HEK293 (cell line): ENCODE results near the gene PERM1.

Experiments
- KLF10 ChIP-seq: fragments of 450-650 bp; IDR thresholded peaks from 2 replicates; pipeline ENCODE4 v1.5.1; 2018; ENCODE audit warnings: missing biosample characterization, mild to moderate bottlenecking, missing genetic modification characterization
- MYNN ChIP-seq: fragments of 450-650 bp; formaldehyde crosslinking; IDR thresholded peaks from 2 replicates; pipeline ENCODE4 v1.5.1; 2016; ENCODE audit warnings: missing biosample characterization, missing genetic modification characterization, borderline replicate concordance
- YY1 ChIP-seq: fragments of 450-650 bp; formaldehyde crosslinking; IDR thresholded peaks from 2 replicates; pipeline ENCODE4 v1.5.1; 2018; ENCODE audit warnings: missing biosample characterization, missing genetic modification characterization
- ZNF132 ChIP-seq: fragments of 450-650 bp; formaldehyde crosslinking; IDR thresholded peaks from 2 replicates; pipeline ENCODE4 v1.5.1; 2017; ENCODE audit warnings: missing biosample characterization, missing genetic modification characterization, borderline replicate concordance
- ZNF239 ChIP-seq: fragments of 450-650 bp; formaldehyde crosslinking; IDR thresholded peaks from 2 replicates; pipeline ENCODE4 v1.5.1; 2016; ENCODE audit warnings: missing biosample characterization, missing genetic modification characterization
- ZNF274 ChIP-seq, 2 experiments: fragments of 200-500 bp in 1 of 2; fragments of 450-650 bp in 1 of 2; sonication (Bioruptor generic) in 1 of 2; formaldehyde crosslinking in 1 of 2; IDR thresholded peaks; 2 replicates each; pipeline versions ENCODE4 v1.5.1 to v1.6.1; 2014 to 2016; ENCODE audit warnings: borderline replicate concordance in 1 of 2, inconsistent platforms in 1 of 2, low read length in 1 of 2, missing biosample characterization in 1 of 2, missing genetic modification characterization in 1 of 2
- ZNF544 ChIP-seq: fragments of 450-650 bp; formaldehyde crosslinking; IDR thresholded peaks from 2 replicates; pipeline ENCODE4 v1.5.0; 2017; ENCODE audit warnings: missing biosample characterization, missing genetic modification characterization
- ZNF561 ChIP-seq: fragments of 450-650 bp; IDR thresholded peaks from 2 replicates; pipeline ENCODE4 v1.5.1; 2018; ENCODE audit warnings: missing biosample characterization, missing genetic modification characterization, borderline replicate concordance
- ZNF76 ChIP-seq: fragments of 450-650 bp; formaldehyde crosslinking; IDR thresholded peaks from 2 replicates; pipeline ENCODE4; 2016; ENCODE audit warnings: low read depth, missing biosample characterization, missing genetic modification characterization, borderline replicate concordance
- TF ChIP-seq, protein P1 (sequence below): fragments of 450-650 bp; formaldehyde crosslinking; IDR thresholded peaks from 2 replicates; pipeline ENCODE4 v1.5.1; 2016; ENCODE audit warnings: missing biosample characterization, missing genetic modification characterization
- TF ChIP-seq, protein P2 (sequence below): fragments of 450-650 bp; IDR thresholded peaks from 2 replicates; pipeline ENCODE4 v1.5.1; 2018; ENCODE audit warnings: missing biosample characterization, missing genetic modification characterization
- TF ChIP-seq, protein P3 (sequence below): fragments of 450-650 bp; formaldehyde crosslinking; IDR thresholded peaks from 2 replicates; pipeline ENCODE4 v1.5.1; 2016; ENCODE audit warnings: missing biosample characterization, missing genetic modification characterization

DNA sequence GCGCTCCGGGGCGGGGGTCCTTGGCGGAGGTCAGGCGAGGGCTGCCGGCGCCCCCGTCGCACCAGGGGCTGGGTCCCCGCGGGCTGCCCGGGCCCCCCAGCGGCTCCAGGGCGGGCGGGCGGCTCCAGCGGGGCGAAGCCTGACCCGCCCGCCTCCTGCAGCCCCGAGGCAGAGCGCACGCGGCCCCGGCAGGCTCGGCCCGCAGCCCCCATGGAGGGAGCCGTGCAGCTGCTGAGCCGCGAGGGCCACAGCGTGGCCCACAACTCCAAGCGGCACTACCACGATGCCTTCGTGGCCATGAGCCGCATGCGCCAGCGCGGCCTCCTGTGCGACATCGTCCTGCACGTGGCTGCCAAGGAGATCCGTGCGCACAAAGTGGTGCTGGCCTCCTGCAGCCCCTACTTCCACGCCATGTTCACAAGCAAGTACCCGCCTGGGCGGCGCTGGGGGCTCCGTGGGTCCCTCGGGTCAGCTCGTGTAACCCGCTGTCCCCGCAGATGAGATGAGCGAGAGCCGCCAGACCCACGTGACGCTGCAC, 20.7 kb downstream of the PERM1 start:
- TF ChIP-seq, protein P1, sequence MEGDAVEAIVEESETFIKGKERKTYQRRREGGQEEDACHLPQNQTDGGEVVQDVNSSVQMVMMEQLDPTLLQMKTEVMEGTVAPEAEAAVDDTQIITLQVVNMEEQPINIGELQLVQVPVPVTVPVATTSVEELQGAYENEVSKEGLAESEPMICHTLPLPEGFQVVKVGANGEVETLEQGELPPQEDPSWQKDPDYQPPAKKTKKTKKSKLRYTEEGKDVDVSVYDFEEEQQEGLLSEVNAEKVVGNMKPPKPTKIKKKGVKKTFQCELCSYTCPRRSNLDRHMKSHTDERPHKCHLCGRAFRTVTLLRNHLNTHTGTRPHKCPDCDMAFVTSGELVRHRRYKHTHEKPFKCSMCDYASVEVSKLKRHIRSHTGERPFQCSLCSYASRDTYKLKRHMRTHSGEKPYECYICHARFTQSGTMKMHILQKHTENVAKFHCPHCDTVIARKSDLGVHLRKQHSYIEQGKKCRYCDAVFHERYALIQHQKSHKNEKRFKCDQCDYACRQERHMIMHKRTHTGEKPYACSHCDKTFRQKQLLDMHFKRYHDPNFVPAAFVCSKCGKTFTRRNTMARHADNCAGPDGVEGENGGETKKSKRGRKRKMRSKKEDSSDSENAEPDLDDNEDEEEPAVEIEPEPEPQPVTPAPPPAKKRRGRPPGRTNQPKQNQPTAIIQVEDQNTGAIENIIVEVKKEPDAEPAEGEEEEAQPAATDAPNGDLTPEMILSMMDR (tag by site-specific recombination): no peak
- TF ChIP-seq ZNF239 (tag by site-specific recombination) (no peak), ZNF274 (IDR thresholded peaks at IDR 0.05; ENCODE audit: low read length) (no peak), ZNF274 (tag by site-specific recombination; IDR thresholded peaks at IDR 0.05; ENCODE audit: borderline replicate concordance) (no peak), KLF10 (tag by site-specific recombination) (no peak), MYNN (tag by site-specific recombination) (no peak), YY1 (tag by site-specific recombination) (no peak), ZNF544 (tag by site-specific recombination) (no peak), ZNF132 (tag by site-specific recombination) (no peak), ZNF561 (tag by site-specific recombination) (no peak), ZNF76 (tag by site-specific recombination) (0 out of 2 replicates have a peak, but pooled peaks have one; percentile 29)
- TF ChIP-seq, protein P2, sequence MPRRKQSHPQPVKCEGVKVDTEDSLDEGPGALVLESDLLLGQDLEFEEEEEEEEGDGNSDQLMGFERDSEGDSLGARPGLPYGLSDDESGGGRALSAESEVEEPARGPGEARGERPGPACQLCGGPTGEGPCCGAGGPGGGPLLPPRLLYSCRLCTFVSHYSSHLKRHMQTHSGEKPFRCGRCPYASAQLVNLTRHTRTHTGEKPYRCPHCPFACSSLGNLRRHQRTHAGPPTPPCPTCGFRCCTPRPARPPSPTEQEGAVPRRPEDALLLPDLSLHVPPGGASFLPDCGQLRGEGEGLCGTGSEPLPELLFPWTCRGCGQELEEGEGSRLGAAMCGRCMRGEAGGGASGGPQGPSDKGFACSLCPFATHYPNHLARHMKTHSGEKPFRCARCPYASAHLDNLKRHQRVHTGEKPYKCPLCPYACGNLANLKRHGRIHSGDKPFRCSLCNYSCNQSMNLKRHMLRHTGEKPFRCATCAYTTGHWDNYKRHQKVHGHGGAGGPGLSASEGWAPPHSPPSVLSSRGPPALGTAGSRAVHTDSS (tag by site-specific recombination): no peak
- TF ChIP-seq, protein P3, sequence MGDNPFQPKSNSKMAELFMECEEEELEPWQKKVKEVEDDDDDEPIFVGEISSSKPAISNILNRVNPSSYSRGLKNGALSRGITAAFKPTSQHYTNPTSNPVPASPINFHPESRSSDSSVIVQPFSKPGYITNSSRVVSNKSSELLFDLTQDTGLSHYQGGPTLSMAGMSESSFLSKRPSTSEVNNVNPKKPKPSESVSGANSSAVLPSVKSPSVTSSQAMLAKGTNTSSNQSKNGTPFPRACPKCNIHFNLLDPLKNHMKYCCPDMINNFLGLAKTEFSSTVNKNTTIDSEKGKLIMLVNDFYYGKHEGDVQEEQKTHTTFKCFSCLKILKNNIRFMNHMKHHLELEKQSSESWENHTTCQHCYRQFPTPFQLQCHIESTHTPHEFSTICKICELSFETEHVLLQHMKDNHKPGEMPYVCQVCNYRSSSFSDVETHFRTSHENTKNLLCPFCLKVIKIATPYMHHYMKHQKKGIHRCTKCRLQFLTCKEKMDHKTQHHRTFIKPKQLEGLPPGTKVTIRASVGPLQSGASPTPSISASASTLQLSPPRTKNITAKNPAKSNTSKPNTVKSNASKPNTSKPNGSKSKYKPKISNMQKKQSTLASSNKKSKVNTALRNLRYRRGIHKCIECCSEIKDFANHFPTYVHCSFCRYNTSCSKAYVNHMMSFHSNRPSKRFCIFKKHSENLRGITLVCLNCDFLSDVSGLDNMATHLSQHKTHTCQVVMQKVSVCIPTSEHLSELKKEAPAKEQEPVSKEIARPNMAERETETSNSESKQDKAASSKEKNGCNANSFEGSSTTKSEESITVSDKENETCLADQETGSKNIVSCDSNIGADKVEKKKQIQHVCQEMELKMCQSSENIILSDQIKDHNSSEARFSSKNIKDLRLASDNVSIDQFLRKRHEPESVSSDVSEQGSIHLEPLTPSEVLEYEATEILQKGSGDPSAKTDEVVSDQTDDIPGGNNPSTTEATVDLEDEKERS (tag by site-specific recombination): no peak
